HepG2 (cell line): ENCODE results near the gene SLC44A4. TPM values are rescaled to one million over a fixed set of nuclear protein-coding genes. Genes with fewer than 3 reads are reported as not detected.

ENCODE experiments used
- ATAC-seq: fragments of 200-7000 bp; cut with Tn5 transposase; 3 replicates; pipeline ENCODE4 v1.9.1; 2020; ENCODE audit warnings: mild to moderate bottlenecking, moderate library complexity
- BruUV-seq: library from RNA; stranded (reverse); fragments of 400-500 nt; replicated peaks from 2 replicates; lab custom pipeline; 2021; lab: Mats Ljungman, UMichigan
- CTCF ChIA-PET: fragments of 300-600 bp; formaldehyde crosslinking; extraction: SDS; loops from one replicate; lab custom pipeline; 2021; ENCODE audit warnings: low total read pairs, inconsistent platforms, low intra/inter-chr PET ratio; lab: Yijun Ruan, JAX
- POLR2A ChIA-PET: fragments of 350-600 bp; sonication (Branson Sonifier 250); formaldehyde crosslinking; loops from one replicate; lab custom pipeline; 2020; ENCODE audit warnings: antibody characterized with exemption, inconsistent platforms; lab: Yijun Ruan, JAX
- DNase-seq: peaks from one replicate; pipeline ENCODE4 v3.0.0-alpha.2; 2015; ENCODE audit warnings: low spot score
- FAIRE-seq: peaks from 3 replicates; lab custom pipeline; 2011; peaks lifted over from hg19 to GRCh38; lab: Jason Lieb, UNC
- H2AFZ ChIP-seq: one replicate; pipeline ENCODE4 v1.6.1; 2011; ENCODE audit warnings: low read length, inconsistent platforms
- H3K27ac ChIP-seq: fragments of 300-600 bp; 3 replicates; pipeline ENCODE4 v1.8.0; 2011; ENCODE audit warnings: mixed run types, mild to moderate bottlenecking, mixed read lengths, low read length, inconsistent platforms; ENCODE audit not compliant: insufficient read depth; ENCODE audit errors: extremely low read length
- H3K27me3 ChIP-seq, 2 experiments: fragments of 200-600 bp in 1 of 2; 2 replicates in 1 of 2; 3 replicates in 1 of 2; pipeline versions ENCODE4 v1.6.0 to v1.8.0; 2011; ENCODE audit warnings: low read length in 2 of 2, mild to moderate bottlenecking in 2 of 2, moderate library complexity in 2 of 2, inconsistent platforms in 1 of 2; ENCODE audit not compliant: insufficient read depth in 2 of 2, control insufficient read depth in 1 of 2
- H3K36me3 ChIP-seq, 2 experiments: fragments of 200-600 bp in 1 of 2; replicated peaks in 1 of 2; 2 replicates in 1 of 2; 3 replicates in 1 of 2; pipeline versions ENCODE4 v1.5.1 to v1.8.0; 2011; ENCODE audit warnings: low read length in 2 of 2, inconsistent platforms in 1 of 2; ENCODE audit not compliant: insufficient read depth in 2 of 2, control insufficient read depth in 1 of 2
- H3K4me1 ChIP-seq: 2 replicates; pipeline ENCODE4 v1.5.1; 2012; ENCODE audit warnings: low read length, inconsistent platforms; ENCODE audit not compliant: insufficient read depth
- H3K4me2 ChIP-seq: 2 replicates; pipeline ENCODE4 v1.6.0; 2011; ENCODE audit warnings: low read depth, low read length, inconsistent platforms
- H3K4me3 ChIP-seq, 3 experiments: fragments of 200-600 bp in 1 of 3; sonication (generic), shearing (Covaris generic) in 1 of 3; replicated peaks in 1 of 3; 2 replicates each; pipeline ENCODE4 v1.5.1; 2011 to 2016; ENCODE audit warnings: low read length in 3 of 3, inconsistent platforms in 2 of 3, low read depth in 2 of 3, mild to moderate bottlenecking in 2 of 3, control low read depth in 1 of 3, mixed read lengths in 1 of 3; ENCODE audit not compliant: insufficient read depth in 1 of 3
- H3K79me2 ChIP-seq: one replicate; pipeline ENCODE4 v1.6.1; 2011; ENCODE audit warnings: low read length, inconsistent platforms; ENCODE audit not compliant: insufficient read depth
- H3K9ac ChIP-seq: 2 replicates; pipeline ENCODE4 v1.6.0; 2011; ENCODE audit warnings: mild to moderate bottlenecking, low read depth, low read length, inconsistent platforms; ENCODE audit not compliant: insufficient read depth
- H3K9me3 ChIP-seq: 2 replicates; pipeline ENCODE4 v1.5.1; 2012; ENCODE audit warnings: mild to moderate bottlenecking, low read length
- H4K20me1 ChIP-seq: 2 replicates; pipeline ENCODE4 v1.6.0; 2011; ENCODE audit warnings: inconsistent platforms, mild to moderate bottlenecking, low read length, moderate library complexity; ENCODE audit not compliant: insufficient read depth
- WGBS: methylation state at CpG from one replicate; pipeline ENCODE4 v1.1.6; 2017; ENCODE audit warnings: low lambda C conversion rate; 5-methylcytosine and 5-hydroxymethylcytosine counted together
- in situ Hi-C: cut with HindIII; loops from 2 replicates; pipeline ENCODE4 v1.10.0; 2017; ENCODE audit warnings: low pct_unique_long_range_greater_than_20kb; ENCODE audit not compliant: extremely low pct_ligation_motif_present
- intact Hi-C: fragments of 100-400 bp; cut with micrococcal nuclease; formaldehyde crosslinking; loops from one replicate; pipeline ENCODE4 v1.10.0; 2022; ENCODE audit not compliant: unreplicated experiment
- polyA plus RNA-seq, 8 experiments: library from polyadenylated mRNA; depleted of rRNA in 3 of 8; stranded (reverse) in 7 of 8; unstranded in 1 of 8; fragments of >200 nt; fragmentation: Illumina TruSeq in 4 of 8; extraction: Trizol in 4 of 8; gene quantifications; 2 replicates each; pipeline versions ENCODE4 v1.2.1 to v1.2.3, GENCODE V29; 2011 to 2016; ENCODE audit warnings: low read depth in 4 of 8, missing spikeins in 1 of 8, mixed read lengths in 1 of 8; ENCODE audit not compliant: insufficient read depth in 1 of 8
- total RNA-seq, 5 experiments: library from RNA; depleted of rRNA; stranded (reverse); fragments of >200 nt; fragmentation: Illumina TruSeq; extraction: Trizol; gene quantifications; 2 replicates each; pipeline ENCODE4 v1.2.3, GENCODE V29; 2016; ENCODE audit warnings: low read depth in 1 of 5
- TF ChIP-seq, protein P1 (sequence below): sonication (generic); formaldehyde crosslinking; conservative IDR thresholded peaks from 2 replicates; pipeline ENCODE4 v1.8.0; 2022; ENCODE audit warnings: low read depth, missing genetic modification reagents
- TF ChIP-seq, protein P2 (sequence below): sonication (generic); formaldehyde crosslinking; IDR thresholded peaks from 2 replicates; pipeline ENCODE4 v1.4.0; 2020; ENCODE audit warnings: missing genetic modification reagents
- TF ChIP-seq, protein P3 (sequence below), 2 experiments: sonication (generic) in 1 of 2; formaldehyde crosslinking in 1 of 2; IDR thresholded peaks; 2 replicates each; pipeline versions ENCODE4 v1.4.0 to v1.6.1; 2016 to 2020; ENCODE audit warnings: borderline replicate concordance in 1 of 2, low read depth in 1 of 2, mild to moderate bottlenecking in 1 of 2, missing genetic modification reagents in 1 of 2

The SLC44A4 gene
- total and polyA plus RNA-seq, 2 of the 13 experiments (the other 11 are each of a cell fraction or from before 2014, with no cell fraction given) = 3.5 to 5.9 TPM

DNA sequence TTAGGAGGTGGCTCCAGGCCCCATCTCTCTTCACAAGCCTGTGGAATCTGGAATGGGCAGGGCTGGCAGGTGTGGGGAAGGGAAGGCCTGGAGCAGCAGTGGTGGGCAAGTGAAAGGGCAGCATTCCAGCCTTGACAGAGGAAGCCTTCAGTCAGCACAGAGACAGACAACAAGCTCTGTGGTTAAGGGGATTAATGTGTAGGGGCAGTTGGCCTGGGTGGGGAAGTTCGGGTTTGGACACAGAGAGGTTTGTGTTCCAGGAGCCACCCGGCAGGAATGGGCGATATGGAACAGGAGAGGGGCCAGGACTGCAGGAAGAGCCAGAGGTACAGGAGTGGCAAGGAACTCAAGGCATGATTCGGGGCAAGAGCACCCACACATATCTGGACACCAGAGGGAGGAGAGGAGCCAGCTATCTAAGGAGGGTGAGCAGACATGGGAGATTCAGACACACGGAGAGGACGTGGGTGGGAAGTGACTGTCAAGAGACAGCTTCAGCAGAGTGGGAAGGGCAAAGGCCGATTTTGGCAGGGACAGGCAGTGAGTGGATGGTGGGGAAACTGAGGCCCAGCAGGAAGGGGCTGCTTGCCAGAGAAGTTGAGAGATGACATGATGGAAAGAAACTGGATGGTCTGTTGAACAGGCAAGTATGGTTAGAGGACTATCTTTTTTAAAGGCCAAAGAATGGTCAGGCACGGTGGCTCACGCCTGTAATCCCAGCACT lies 2.5 kb upstream of the SLC44A4 start:
- FAIRE-seq (no peak), DNase-seq (no peak), ATAC-seq (no peak)
- no peak overlapping the region for H3K9ac ChIP-seq
- no peaks in the 10 kb centered on the region for H3K79me2 ChIP-seq
- 91% methylated on average over 9 of the region's 9 CpGs for WGBS
- no peak overlapping the region for H3K4me2 ChIP-seq
- peaks cover 20% of the 10 kb centered on the region for H3K4me1 ChIP-seq
- H3K27ac ChIP-seq = no peak overlapping the region
- H4K20me1 ChIP-seq = no peaks in the 10 kb centered on the region
- peaks cover 35 to 61% of the 10 kb centered on the region in 2 experiments for H3K36me3 ChIP-seq
- intact Hi-C loops = no loop called here
- no peak overlapping the region for H2AFZ ChIP-seq
- H3K9me3 ChIP-seq = no peaks in the 10 kb centered on the region
- no peaks in the 10 kb centered on the region for H3K27me3 ChIP-seq
- TF ChIP-seq, protein P1, sequence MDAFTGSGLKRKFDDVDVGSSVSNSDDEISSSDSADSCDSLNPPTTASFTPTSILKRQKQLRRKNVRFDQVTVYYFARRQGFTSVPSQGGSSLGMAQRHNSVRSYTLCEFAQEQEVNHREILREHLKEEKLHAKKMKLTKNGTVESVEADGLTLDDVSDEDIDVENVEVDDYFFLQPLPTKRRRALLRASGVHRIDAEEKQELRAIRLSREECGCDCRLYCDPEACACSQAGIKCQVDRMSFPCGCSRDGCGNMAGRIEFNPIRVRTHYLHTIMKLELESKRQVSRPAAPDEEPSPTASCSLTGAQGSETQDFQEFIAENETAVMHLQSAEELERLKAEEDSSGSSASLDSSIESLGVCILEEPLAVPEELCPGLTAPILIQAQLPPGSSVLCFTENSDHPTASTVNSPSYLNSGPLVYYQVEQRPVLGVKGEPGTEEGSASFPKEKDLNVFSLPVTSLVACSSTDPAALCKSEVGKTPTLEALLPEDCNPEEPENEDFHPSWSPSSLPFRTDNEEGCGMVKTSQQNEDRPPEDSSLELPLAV (CRISPR knock-in tag) = no peak
- TF ChIP-seq, protein P2, sequence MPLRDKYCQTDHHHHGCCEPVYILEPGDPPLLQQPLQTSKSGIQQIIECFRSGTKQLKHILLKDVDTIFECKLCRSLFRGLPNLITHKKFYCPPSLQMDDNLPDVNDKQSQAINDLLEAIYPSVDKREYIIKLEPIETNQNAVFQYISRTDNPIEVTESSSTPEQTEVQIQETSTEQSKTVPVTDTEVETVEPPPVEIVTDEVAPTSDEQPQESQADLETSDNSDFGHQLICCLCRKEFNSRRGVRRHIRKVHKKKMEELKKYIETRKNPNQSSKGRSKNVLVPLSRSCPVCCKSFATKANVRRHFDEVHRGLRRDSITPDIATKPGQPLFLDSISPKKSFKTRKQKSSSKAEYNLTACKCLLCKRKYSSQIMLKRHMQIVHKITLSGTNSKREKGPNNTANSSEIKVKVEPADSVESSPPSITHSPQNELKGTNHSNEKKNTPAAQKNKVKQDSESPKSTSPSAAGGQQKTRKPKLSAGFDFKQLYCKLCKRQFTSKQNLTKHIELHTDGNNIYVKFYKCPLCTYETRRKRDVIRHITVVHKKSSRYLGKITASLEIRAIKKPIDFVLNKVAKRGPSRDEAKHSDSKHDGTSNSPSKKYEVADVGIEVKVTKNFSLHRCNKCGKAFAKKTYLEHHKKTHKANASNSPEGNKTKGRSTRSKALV (CRISPR knock-in tag) = no peak
- TF ChIP-seq, protein P3, sequence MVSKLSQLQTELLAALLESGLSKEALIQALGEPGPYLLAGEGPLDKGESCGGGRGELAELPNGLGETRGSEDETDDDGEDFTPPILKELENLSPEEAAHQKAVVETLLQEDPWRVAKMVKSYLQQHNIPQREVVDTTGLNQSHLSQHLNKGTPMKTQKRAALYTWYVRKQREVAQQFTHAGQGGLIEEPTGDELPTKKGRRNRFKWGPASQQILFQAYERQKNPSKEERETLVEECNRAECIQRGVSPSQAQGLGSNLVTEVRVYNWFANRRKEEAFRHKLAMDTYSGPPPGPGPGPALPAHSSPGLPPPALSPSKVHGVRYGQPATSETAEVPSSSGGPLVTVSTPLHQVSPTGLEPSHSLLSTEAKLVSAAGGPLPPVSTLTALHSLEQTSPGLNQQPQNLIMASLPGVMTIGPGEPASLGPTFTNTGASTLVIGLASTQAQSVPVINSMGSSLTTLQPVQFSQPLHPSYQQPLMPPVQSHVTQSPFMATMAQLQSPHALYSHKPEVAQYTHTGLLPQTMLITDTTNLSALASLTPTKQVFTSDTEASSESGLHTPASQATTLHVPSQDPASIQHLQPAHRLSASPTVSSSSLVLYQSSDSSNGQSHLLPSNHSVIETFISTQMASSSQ (IDR thresholded peaks at IDR 0.05; ENCODE audit: low read depth) = no peak
- TF ChIP-seq, protein P3 (CRISPR knock-in tag; IDR thresholded peaks at IDR 0.05; ENCODE audit: borderline replicate concordance) = no peak
- in situ Hi-C loops = no loop called here
- CTCF ChIA-PET = no interaction called here
- POLR2A ChIA-PET = no interaction called here
- no TSS peak for BruUV-seq
- H3K4me3 ChIP-seq = no peak overlapping the region
